Measurements from ENCODE around the gene ERMARD. TPM values are rescaled to one million over a fixed set of nuclear protein-coding genes. Genes with fewer than 3 reads are reported as not detected.
"Not testable (repeated sequence)": the region's sequence is repeated elsewhere in the genome, so short reads cannot be mapped to it uniquely, and the experiment has no call there.

ERMARD gene
- total RNA-seq, 2 experiments from 2014 or later, result 28.7 to 33.0 TPM

DNA sequence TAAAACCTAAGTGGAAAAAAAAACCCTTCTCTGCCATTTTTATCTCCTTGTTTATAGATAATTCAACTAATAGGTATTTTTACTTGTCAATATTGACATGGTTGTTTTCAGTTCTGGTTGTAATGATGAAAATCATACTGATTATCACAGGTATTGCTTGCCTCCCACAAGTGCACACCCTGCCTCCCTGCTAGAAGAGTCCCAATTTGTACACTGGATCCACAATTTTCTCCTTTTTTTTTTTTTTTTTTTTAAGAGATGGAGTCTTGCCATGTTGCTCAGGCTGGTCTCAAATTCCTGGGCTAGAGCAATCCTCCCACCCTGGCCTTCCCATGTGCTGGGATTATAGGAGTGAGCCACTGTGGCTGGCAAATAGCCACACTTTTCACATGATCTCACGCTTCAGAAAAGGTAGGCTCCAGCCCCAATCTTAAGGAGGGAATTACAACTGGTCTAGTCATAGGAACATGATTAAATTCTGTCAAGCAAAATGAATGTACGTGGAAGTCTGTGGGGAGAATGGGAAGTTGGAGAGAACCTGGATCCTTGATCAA is 12.4 kb upstream of the ERMARD start:
- H3K4me1 Mint-ChIP-seq (ENCODE audit: low read depth), result no peaks in the 10 kb centered on the region
- H3K4me3 Mint-ChIP-seq, result no peak overlapping the region
- POLR2A ChIA-PET, result no interaction called here
- H3K27ac Mint-ChIP-seq, result no peak overlapping the region
- DNase-seq (no peak), ATAC-seq (no peak)
- CTCF ChIA-PET, result no interaction called here
- no peaks in the 10 kb centered on the region for H3K36me3 Mint-ChIP-seq (ENCODE audit: low read depth)
- H3K27me3 Mint-ChIP-seq (ENCODE audit: low read depth), result peaks cover 31% of the 10 kb centered on the region
- no peaks in the 10 kb centered on the region for H3K9me3 Mint-ChIP-seq (ENCODE audit: insufficient read depth)

DNA sequence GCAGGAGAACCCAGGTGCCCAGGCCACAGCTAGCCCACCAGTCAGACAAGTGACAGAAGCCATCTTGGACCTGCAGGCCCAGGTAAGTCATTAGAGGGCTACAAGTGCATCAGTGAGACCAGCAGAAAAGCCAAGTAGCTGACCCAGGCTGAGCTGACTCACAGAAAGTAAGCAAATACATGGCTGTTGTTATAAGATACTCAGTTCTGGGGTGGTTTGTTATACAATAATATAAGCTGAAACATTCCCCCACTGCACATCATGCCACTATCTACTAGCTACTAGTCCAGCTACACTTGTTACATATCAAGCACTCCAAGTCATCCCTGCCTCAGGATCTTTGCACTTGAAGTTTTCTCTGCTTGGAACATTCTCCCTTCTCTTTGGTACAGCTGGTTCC is 10.1 kb upstream of the ERMARD start:
- Mint-ChIP-seq H3K4me1 (ENCODE audit: low read depth) (no peaks in the 10 kb centered on the region), H3K4me3 (no peak overlapping the region), H3K36me3 (ENCODE audit: low read depth) (peaks cover under 1% of the 10 kb centered on the region), H3K27me3 (ENCODE audit: low read depth) (peaks cover 14% of the 10 kb centered on the region), H3K9me3 (ENCODE audit: insufficient read depth) (no peaks in the 10 kb centered on the region), H3K27ac (no peak overlapping the region)
- DNase-seq, result no peak
- ChIA-PET POLR2A (interaction anchor here (1.5 kb wide), 1 partner anchor 39 kb away, joined by 4 read pairs; the partner anchor contains the start of genes C6orf120 and WDR27), CTCF (interaction anchor here (0.7 to 1.7 kb wide), 3 partner anchors 20 to 48 kb away, joined by 3 to 5 read pairs (median 5); no protein-coding TSS in a partner anchor)
- ATAC-seq, result no peak

DNA sequence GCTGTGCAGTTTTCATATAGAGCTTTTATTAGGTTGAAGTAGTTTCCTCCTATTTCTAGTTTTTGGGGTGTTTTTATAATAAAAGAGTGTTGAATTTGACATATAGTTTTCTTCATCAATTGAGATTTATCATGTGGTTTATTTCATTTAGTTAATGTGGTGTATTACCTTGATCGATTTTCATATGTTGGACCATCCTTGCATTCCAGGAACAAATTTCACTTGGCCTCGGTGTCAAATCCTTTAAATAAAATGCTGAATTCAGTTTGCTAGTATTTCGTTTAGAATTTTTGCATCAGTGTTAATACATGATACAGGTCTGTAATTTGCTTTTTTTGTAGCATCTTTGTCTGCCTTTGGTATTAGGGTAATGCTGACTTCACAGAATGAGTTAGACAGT is 6.0 kb upstream of the ERMARD start:
- ChIA-PET CTCF (no interaction called here), POLR2A (no interaction called here)
- H3K27me3 Mint-ChIP-seq (ENCODE audit: low read depth), result peaks cover 7% of the 10 kb centered on the region
- DNase-seq (no peak), ATAC-seq (no peak)
- H3K4me1 Mint-ChIP-seq (ENCODE audit: low read depth), result peaks cover 11% of the 10 kb centered on the region
- H3K4me3 Mint-ChIP-seq, result no peak overlapping the region
- peaks cover 5% of the 10 kb centered on the region for H3K9me3 Mint-ChIP-seq (ENCODE audit: insufficient read depth)
- H3K27ac Mint-ChIP-seq, result no peak overlapping the region
- peaks cover 23% of the 10 kb centered on the region for H3K36me3 Mint-ChIP-seq (ENCODE audit: low read depth)

DNA sequence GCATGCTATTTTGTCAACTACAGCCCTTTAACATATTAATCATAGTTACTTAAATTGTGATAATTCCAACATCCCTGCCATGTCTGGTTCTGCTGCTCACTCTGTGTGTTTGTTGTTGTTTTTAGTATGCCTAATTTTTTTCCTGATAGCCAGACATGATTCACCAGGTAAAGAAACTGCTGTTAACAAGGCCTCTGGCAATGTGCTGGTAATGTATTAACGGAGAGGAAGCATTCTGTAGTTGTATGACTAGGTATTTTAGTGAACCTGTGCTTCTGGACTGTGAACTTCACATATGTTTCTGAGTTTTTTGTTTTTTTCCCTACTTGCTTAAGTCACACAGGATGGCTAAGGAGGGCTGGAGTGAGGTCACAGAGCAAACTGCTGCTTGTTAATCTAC is 4.9 kb upstream of the ERMARD start:
- no peak overlapping the region for H3K27ac Mint-ChIP-seq
- POLR2A ChIA-PET, result no interaction called here
- H3K36me3 Mint-ChIP-seq (ENCODE audit: low read depth), result peaks cover 26% of the 10 kb centered on the region
- no peak for ATAC-seq
- H3K9me3 Mint-ChIP-seq (ENCODE audit: insufficient read depth), result peaks cover 5% of the 10 kb centered on the region
- no peak overlapping the region for H3K4me3 Mint-ChIP-seq
- CTCF ChIA-PET, result no interaction called here
- H3K4me1 Mint-ChIP-seq (ENCODE audit: low read depth), result peaks cover 11% of the 10 kb centered on the region
- H3K27me3 Mint-ChIP-seq (ENCODE audit: low read depth), result peaks cover 7% of the 10 kb centered on the region
- no peak for DNase-seq

DNA sequence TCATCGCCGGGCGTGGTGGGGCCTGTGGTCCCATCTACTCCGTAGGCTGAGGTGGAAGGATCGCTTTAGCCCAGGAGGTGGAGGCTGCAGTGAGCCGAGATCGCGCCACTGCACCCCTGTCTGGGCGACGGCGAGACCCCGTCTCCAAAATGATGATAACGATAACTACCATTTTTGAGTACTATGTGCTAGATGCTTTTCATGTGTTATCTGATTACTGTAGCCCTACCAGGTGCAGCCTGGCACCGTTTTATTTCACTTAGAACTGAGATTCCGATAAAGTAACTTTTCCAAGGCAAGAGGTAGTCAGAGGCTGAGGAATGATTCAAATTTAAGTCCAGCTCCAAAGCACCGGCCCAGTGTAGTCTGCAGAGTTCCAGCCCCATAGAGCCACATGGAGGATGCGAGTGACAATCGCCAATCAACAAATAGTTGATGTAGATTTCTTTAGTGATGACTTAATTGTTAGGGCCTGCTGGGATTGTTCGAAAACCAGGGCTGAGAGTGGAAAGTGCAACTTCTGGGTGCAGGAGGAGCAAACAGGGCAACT is 727 bp downstream of the ERMARD start:
- H3K27ac Mint-ChIP-seq, result peak overlapping the region; percentile 95
- peaks cover 4% of the 10 kb centered on the region for H3K9me3 Mint-ChIP-seq (ENCODE audit: insufficient read depth)
- peak overlapping the region; percentile 100 for H3K4me3 Mint-ChIP-seq
- H3K4me1 Mint-ChIP-seq (ENCODE audit: low read depth), result peaks cover 26% of the 10 kb centered on the region
- ATAC-seq (no peak), DNase-seq (peak; percentile 33)
- ChIA-PET CTCF (interaction anchor here (1.0 to 1.7 kb wide), 4 partner anchors 35 to 801 kb away, joined by 4 to 6 read pairs (median 4); partner anchors contain the start of genes C6orf120, PSMB1, TBP and WDR27), POLR2A (interaction anchor here (0.6 to 3.2 kb wide), 14 partner anchors 8 to 832 kb away, joined by 3 to 39 read pairs (median 3); partner anchors contain the start of genes C6orf120, PDCD2, PSMB1 and TBP)
- H3K27me3 Mint-ChIP-seq (ENCODE audit: low read depth), result no peaks in the 10 kb centered on the region
- peaks cover 32% of the 10 kb centered on the region for H3K36me3 Mint-ChIP-seq (ENCODE audit: low read depth)

DNA sequence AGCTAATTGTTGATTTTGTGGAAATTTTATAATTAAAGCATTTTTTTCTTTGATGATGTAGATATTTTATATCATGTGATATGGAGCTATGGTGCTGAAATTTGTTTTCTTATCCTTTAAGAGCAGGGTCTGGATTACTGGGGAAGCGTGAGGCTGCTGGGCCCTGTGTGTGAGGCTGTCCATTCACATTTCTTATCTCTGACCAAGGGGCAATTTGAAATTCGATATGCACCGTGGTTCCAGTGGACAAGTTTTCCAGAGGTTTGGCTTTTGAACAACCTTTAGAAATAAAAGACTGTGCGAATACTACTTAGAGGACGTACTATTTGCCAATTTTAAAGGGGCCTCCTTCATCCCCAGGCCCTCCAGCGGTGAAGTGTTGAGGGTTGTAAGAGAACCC is 3.7 kb downstream of the ERMARD start:
- DNase-seq (no peak), ATAC-seq (no peak)
- ChIA-PET CTCF (no interaction called here), POLR2A (no interaction called here)
- Mint-ChIP-seq H3K4me1 (ENCODE audit: low read depth) (peaks cover 18% of the 10 kb centered on the region), H3K27ac (no peak overlapping the region), H3K4me3 (no peak overlapping the region), H3K36me3 (ENCODE audit: low read depth) (peaks cover 39% of the 10 kb centered on the region), H3K27me3 (ENCODE audit: low read depth) (no peaks in the 10 kb centered on the region), H3K9me3 (ENCODE audit: insufficient read depth) (no peaks in the 10 kb centered on the region)

DNA sequence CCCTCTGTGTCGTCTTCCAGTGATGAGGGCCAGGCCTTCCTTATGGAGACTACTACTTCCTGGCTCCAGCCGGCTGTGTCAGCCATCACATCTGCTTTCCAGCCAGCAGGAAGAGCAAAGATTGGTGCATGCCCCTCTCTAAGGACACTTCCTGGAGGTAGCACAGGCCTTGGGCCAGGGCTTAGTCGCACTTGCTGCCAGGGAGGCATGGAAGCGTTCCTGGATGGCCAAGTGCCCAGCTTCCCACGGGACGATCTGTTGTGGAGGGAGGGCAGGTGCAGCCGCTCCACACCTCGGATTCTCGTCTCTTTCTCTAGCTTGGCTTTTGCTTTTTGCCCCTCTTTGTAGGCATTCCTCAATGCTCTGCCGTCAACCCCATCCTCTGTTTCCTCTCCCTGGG is 11.9 kb downstream of the ERMARD start:
- H3K4me3 Mint-ChIP-seq, result no peak overlapping the region
- peaks cover 55% of the 10 kb centered on the region for H3K36me3 Mint-ChIP-seq (ENCODE audit: low read depth)
- H3K9me3 Mint-ChIP-seq (ENCODE audit: insufficient read depth), result no peaks in the 10 kb centered on the region
- H3K27me3 Mint-ChIP-seq (ENCODE audit: low read depth), result no peaks in the 10 kb centered on the region
- DNase-seq (no peak), ATAC-seq (no peak)
- H3K27ac Mint-ChIP-seq, result no peak overlapping the region
- ChIA-PET POLR2A (no interaction called here), CTCF (no interaction called here)
- no peaks in the 10 kb centered on the region for H3K4me1 Mint-ChIP-seq (ENCODE audit: low read depth)

DNA sequence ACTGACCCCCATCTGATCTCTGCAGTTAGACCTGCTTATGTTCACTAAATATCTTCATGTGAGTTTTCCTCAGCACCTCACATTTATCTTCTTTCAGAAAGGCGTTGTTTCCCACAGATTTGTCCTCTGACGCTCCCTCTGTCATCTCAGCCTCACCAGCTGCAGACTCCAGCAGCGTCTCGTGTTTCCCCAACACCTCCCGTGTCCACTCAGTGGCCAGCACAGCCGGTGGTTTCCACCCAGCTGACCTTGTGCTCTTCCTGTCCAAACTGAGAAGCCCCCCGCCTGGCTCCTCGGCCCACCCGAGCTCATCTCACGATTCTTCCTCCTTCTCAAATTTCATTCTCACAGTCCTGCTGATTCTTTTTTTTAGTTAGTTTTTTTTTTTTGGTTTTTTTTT is 12.5 kb downstream of the ERMARD start:
- no peaks in the 10 kb centered on the region for H3K9me3 Mint-ChIP-seq (ENCODE audit: insufficient read depth)
- peaks cover 52% of the 10 kb centered on the region for H3K36me3 Mint-ChIP-seq (ENCODE audit: low read depth)
- H3K4me3 Mint-ChIP-seq, result no peak overlapping the region
- ChIA-PET CTCF (no interaction called here), POLR2A (no interaction called here)
- no peaks in the 10 kb centered on the region for H3K4me1 Mint-ChIP-seq (ENCODE audit: low read depth)
- no peaks in the 10 kb centered on the region for H3K27me3 Mint-ChIP-seq (ENCODE audit: low read depth)
- ATAC-seq (no peak), DNase-seq (no peak)
- no peak overlapping the region for H3K27ac Mint-ChIP-seq

DNA sequence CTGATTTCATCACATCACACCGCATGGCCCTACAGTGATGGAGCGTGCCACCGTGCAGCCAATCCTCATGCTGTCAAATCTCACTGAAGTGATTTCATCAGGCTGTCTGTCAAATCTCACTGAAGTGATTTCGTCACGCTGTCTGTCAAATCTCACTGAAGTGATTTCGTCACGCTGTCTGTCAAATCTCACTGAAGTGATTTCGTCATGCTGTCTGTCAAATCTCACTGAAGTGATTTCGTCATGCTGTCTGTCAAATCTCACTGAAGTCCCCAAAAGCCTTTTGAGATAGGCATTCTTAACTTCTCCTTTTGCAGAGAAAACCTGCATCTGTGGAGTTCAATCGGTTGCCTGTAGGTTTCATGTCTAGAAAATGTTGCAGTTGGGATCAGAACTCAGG is 14.4 kb downstream of the ERMARD start:
- H3K9me3 Mint-ChIP-seq (ENCODE audit: insufficient read depth); POLR2A ChIA-PET; H3K27ac Mint-ChIP-seq; H3K4me1 Mint-ChIP-seq (ENCODE audit: low read depth); DNase-seq; ATAC-seq; H3K27me3 Mint-ChIP-seq (ENCODE audit: low read depth); H3K4me3 Mint-ChIP-seq: not testable (repeated sequence)
- peaks cover 40% of the 10 kb centered on the region for H3K36me3 Mint-ChIP-seq (ENCODE audit: low read depth)
- CTCF ChIA-PET, result interaction anchor here (0.9 to 2.3 kb wide), 2 partner anchors 23 to 25 kb away, joined by 3 to 7 read pairs; no protein-coding TSS in a partner anchor

DNA sequence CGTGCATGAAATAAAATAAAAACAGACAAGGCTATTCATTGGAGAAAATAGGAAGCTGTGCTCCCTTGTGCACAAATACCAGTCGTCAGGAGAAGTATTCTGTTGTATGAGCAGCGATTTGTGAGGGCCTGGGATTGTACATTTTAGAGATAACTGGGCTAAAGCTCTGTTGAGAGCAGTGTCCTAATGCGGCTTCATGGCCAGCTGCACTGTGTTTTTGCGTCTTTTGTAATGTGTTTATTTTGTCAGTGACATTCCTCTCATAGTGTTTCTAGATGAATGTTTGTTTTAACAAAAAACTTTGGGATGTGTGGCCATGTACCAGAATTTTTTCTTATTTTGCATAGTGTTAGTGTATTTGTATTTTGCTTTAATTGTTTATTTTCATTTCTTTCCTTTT is 14.8 kb downstream of the ERMARD start:
- no peaks in the 10 kb centered on the region for H3K9me3 Mint-ChIP-seq (ENCODE audit: insufficient read depth)
- ChIA-PET CTCF (interaction anchor here (2.3 kb wide), 1 partner anchor 24 kb away, joined by 7 read pairs; no protein-coding TSS in a partner anchor), POLR2A (no interaction called here)
- no peaks in the 10 kb centered on the region for H3K27me3 Mint-ChIP-seq (ENCODE audit: low read depth)
- no peak overlapping the region for H3K4me3 Mint-ChIP-seq
- H3K27ac Mint-ChIP-seq, result no peak overlapping the region
- peaks cover 39% of the 10 kb centered on the region for H3K36me3 Mint-ChIP-seq (ENCODE audit: low read depth)
- DNase-seq, result no peak
- no peak for ATAC-seq
- no peaks in the 10 kb centered on the region for H3K4me1 Mint-ChIP-seq (ENCODE audit: low read depth)

DNA sequence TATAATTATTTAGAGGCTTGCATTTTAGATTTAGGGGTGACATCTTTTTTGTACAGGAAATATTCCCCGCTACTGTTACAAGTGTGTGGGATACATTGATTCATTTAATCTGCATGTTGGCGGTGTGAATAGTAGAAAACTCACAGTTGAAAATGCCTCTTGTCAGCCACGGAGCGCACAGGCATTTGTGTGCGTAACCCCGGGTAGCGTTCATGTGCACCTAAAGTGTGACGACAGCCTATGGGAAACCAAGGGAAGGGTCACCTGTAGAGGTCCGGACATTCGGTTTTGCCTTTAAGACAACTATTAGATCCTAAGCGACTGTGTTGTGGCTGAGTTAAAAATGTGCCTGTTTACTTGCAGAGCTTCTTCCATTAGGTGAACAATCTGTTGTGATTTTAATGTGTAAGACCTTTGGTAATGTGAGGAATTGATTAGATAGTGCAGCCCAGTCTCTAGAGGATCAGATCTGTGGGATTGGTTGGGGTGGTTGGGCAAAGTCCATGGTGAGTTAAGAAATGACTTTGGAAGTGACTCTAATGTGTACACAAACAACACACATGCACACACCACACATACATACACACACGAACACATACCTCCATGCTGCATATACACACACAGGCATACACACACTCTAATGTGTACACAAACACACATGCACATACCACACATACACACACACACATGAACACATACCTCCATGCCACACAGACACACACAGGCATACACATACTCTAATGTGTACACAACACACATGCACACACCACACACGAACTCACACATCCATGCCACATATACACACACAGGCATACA is 15.7 kb downstream of the ERMARD start:
- peaks cover 43% of the 10 kb centered on the region for H3K36me3 Mint-ChIP-seq (ENCODE audit: low read depth)
- H3K4me3 Mint-ChIP-seq, result no peak overlapping the region
- ATAC-seq, result no peak
- no peaks in the 10 kb centered on the region for H3K9me3 Mint-ChIP-seq (ENCODE audit: insufficient read depth)
- ChIA-PET CTCF (interaction anchor here (2.3 kb wide), 1 partner anchor 23 kb away, joined by 7 read pairs; no protein-coding TSS in a partner anchor), POLR2A (no interaction called here)
- no peaks in the 10 kb centered on the region for H3K27me3 Mint-ChIP-seq (ENCODE audit: low read depth)
- H3K4me1 Mint-ChIP-seq (ENCODE audit: low read depth), result no peaks in the 10 kb centered on the region
- H3K27ac Mint-ChIP-seq, result no peak overlapping the region
- DNase-seq, result no peak

DNA sequence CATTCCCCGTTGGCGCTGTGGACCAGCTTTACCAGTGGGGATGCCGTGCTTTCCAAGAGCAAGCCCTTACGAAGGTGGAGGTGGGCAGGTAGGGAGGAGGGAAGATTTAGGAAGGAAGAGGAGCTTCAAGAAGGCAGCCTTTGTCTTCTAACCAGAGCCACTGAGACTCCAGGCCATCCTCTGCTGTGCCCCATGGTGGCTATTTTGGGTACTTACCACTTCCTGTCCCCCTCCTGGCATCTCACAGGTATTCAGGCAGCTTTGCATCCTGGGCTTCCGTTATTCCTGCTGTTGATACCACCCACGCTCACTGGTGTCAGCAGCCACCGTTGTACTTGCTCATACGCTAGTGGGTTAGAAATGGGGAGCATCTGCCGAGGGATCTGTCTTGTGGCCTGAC is 22.9 kb downstream of the ERMARD start:
- H3K9me3 Mint-ChIP-seq (ENCODE audit: insufficient read depth), result no peaks in the 10 kb centered on the region
- ChIA-PET POLR2A (no interaction called here), CTCF (interaction anchor here (1.9 kb wide), 1 partner anchor 16 kb away, joined by 6 read pairs; no protein-coding TSS in a partner anchor)
- H3K4me1 Mint-ChIP-seq (ENCODE audit: low read depth), result peaks cover 3% of the 10 kb centered on the region
- no peaks in the 10 kb centered on the region for H3K27me3 Mint-ChIP-seq (ENCODE audit: low read depth)
- no peak overlapping the region for H3K27ac Mint-ChIP-seq
- DNase-seq, result no peak
- no peak overlapping the region for H3K4me3 Mint-ChIP-seq
- no peak for ATAC-seq
- peaks cover 28% of the 10 kb centered on the region for H3K36me3 Mint-ChIP-seq (ENCODE audit: low read depth)
